ENCODE results near the gene GPHN. TPM values are rescaled to one million over a fixed set of nuclear protein-coding genes. Genes with fewer than 3 reads are reported as not detected.
"Not testable (repeated sequence)": the region's sequence is repeated elsewhere in the genome, so short reads cannot be mapped to it uniquely, and the experiment has no call there.

GPHN gene
- total RNA-seq, 2 experiments from 2014 or later: 16.0 to 17.6 TPM

- H3K27me3 Mint-ChIP-seq; H3K4me1 Mint-ChIP-seq; H3K4me3 Mint-ChIP-seq; H3K27ac Mint-ChIP-seq; DNase-seq; POLR2A ChIA-PET; ATAC-seq (ENCODE audit: low read depth): not testable (repeated sequence)
- Mint-ChIP-seq H3K36me3 (peaks cover 13% of the 10 kb centered on the region), H3K9me3 (peaks cover 32% of the 10 kb centered on the region)
These were observed 79.8 kb downstream of the GPHN start for GRCh38 chr14:66587753-66588152.

DNA sequence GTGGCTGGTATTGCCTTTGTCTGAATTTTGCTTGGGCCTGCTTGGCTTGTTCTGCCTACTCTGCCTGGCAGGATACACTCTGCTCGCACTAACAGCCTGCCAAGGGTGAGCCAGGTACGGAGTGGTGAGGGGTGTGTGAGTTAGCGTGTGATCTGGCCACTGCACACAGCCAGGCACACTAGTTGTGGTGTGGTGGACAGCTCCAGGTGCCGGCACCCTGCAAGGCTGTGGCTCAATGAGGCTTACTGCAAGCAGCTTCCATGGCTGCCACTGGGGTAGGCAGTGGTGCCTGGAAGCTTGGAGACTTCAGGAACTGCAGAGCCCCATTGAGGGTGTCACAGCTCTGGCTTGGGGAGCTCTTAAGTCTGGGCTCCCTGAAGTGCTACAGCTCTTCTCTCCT is 87.4 kb downstream of the GPHN start:
- ATAC-seq (ENCODE audit: low read depth) (no peak), DNase-seq (no peak)
- no peak overlapping the region for H3K27ac Mint-ChIP-seq
- POLR2A ChIA-PET: no interaction called here
- no peak overlapping the region for H3K4me3 Mint-ChIP-seq
- H3K27me3 Mint-ChIP-seq: no peaks in the 10 kb centered on the region
- no peaks in the 10 kb centered on the region for H3K4me1 Mint-ChIP-seq
- peaks cover 15% of the 10 kb centered on the region for H3K9me3 Mint-ChIP-seq
- peaks cover 4% of the 10 kb centered on the region for H3K36me3 Mint-ChIP-seq

DNA sequence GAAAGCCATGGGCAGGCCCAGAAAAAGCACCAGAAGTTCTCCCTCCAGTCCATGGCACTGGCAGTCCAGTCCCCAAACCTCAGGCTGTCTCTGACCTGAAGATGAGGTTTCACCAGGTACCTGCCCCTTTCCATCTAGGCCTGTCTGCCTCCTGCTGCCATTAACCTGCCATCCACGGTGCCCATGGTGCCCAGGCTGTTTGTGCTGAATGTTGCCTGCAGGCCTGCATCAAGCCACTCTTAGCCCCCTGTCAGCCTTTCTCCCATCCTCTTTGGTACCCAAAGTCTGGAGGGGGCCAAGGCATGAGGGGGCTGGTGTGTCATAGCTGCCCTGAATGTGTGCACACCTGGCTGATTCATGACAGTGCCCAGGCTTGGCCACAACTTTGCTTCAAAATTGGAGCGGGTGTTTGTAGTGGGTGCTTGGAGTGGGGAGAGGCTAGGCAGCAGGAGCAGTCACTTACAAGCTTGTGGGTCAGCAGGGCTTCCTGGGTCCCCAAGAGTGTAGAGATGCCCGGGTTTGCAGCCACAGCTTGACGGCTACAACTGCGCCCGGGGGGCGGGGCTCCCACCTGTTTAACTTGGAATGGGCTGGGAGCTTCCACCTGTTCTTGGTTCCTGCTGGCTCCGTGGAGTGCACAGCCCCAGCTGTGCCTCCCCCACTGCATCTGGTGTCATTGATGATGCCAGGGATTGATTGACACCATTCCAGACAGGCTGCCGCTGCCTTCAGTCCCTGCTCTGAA is 88.5 kb downstream of the GPHN start:
- H3K27ac Mint-ChIP-seq: no peak overlapping the region
- ATAC-seq (ENCODE audit: low read depth): no peak
- peaks cover 4% of the 10 kb centered on the region for H3K36me3 Mint-ChIP-seq
- H3K4me3 Mint-ChIP-seq: no peak overlapping the region
- H3K9me3 Mint-ChIP-seq: peaks cover 13% of the 10 kb centered on the region
- DNase-seq: no peak
- POLR2A ChIA-PET: no interaction called here
- H3K27me3 Mint-ChIP-seq: no peaks in the 10 kb centered on the region
- H3K4me1 Mint-ChIP-seq: no peaks in the 10 kb centered on the region

DNA sequence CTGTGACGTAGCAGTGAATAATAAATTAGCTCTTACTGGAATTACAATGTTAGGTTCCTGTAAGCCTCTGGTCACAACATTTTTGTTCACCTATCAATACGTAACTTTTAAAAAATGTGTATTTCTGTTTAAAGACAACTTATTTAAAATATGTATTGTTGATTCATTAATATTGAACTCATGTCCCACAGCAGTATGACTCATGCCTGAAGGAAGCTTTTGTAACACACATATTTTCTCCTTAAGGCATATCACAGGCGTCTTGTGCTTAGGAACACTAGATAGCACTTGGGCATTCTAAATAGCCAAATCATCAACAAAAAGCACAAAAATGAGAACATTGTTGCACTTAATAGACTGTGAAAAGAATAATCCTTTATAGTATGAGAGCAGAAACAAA is 92.5 kb downstream of the GPHN start:
- POLR2A ChIA-PET: no interaction called here
- Mint-ChIP-seq H3K27me3 (no peaks in the 10 kb centered on the region), H3K27ac (no peak overlapping the region), H3K4me1 (no peaks in the 10 kb centered on the region), H3K9me3 (no peaks in the 10 kb centered on the region), H3K36me3 (no peaks in the 10 kb centered on the region), H3K4me3 (no peak overlapping the region)
- DNase-seq (no peak), ATAC-seq (ENCODE audit: low read depth) (no peak)

DNA sequence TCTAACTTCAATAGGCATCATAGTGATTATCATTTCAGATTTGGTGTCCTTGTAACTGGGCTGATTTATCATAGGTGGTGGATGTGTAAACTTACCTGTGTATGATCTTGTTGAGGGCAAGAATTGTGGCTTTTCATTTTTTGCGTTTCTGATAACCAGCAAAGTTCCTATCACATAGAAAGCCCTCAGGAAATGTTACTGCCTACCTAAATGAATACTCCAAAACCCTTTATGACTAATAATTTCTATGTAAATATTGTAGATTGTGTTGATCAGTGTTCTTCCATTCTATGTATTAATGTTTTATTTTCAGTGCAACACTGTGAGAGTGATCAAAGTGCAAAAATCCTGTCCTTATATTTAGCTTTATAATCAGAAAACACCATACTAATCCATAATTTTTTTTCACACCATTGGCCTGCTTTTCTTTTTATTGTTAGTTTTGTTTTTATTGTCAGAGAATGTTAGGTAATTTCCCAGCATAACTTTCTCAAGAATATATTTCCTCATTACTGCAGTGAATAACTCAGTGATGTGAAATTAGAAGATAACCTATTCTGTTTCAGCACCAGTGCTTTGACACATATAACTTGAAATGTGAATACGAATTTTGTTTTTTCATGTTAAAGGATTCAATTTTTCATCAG is 94.1 kb downstream of the GPHN start:
- no peak for ATAC-seq (ENCODE audit: low read depth)
- POLR2A ChIA-PET: no interaction called here
- Mint-ChIP-seq H3K4me3 (no peak overlapping the region), H3K36me3 (peaks cover 2% of the 10 kb centered on the region), H3K27ac (no peak overlapping the region), H3K27me3 (no peaks in the 10 kb centered on the region), H3K4me1 (no peaks in the 10 kb centered on the region), H3K9me3 (no peaks in the 10 kb centered on the region)
- DNase-seq: no peak

DNA sequence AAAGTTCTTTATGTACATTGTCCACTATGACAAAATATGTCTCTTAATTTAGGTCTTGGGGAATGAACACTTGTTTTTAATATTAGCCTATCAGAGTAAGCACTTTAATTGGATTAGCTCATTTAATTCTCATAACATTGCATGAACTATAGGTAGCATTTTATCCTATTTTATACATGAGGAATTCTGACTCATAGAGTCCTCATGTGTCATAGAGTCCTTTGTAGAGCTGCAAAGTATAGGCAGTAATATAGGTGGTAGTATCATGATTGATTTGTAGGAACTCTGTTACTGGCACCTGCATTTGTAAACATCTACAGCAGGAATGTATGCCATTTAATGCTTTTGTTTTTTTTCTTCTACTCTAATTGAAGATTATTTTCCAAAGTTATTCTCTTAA is 96.0 kb downstream of the GPHN start:
- POLR2A ChIA-PET: no interaction called here
- ATAC-seq (ENCODE audit: low read depth) (no peak), DNase-seq (no peak)
- H3K36me3 Mint-ChIP-seq: peaks cover 2% of the 10 kb centered on the region
- no peaks in the 10 kb centered on the region for H3K9me3 Mint-ChIP-seq
- H3K4me1 Mint-ChIP-seq: no peaks in the 10 kb centered on the region
- H3K27ac Mint-ChIP-seq: no peak overlapping the region
- no peaks in the 10 kb centered on the region for H3K27me3 Mint-ChIP-seq
- H3K4me3 Mint-ChIP-seq: no peak overlapping the region

- Mint-ChIP-seq H3K4me3 (no peak overlapping the region), H3K9me3 (peaks cover 13% of the 10 kb centered on the region), H3K27me3 (no peaks in the 10 kb centered on the region), H3K27ac (no peak overlapping the region), H3K36me3 (peaks cover 8% of the 10 kb centered on the region), H3K4me1 (peaks cover 10% of the 10 kb centered on the region)
- ATAC-seq (ENCODE audit: low read depth) (no peak), DNase-seq (no peak)
- POLR2A ChIA-PET: no interaction called here
These were observed 98.9 kb downstream of the GPHN start for GRCh38 chr14:66606826-66607225.

GRCh38 chr14:66610154-66610563 is 102.2 kb downstream of the GPHN start:
- DNase-seq (no peak), ATAC-seq (ENCODE audit: low read depth) (no peak)
- peak overlapping the region; percentile 27 for H3K27ac Mint-ChIP-seq
- POLR2A ChIA-PET: no interaction called here
- peaks cover 8% of the 10 kb centered on the region for H3K36me3 Mint-ChIP-seq
- H3K27me3 Mint-ChIP-seq: no peaks in the 10 kb centered on the region
- peaks cover 18% of the 10 kb centered on the region for H3K9me3 Mint-ChIP-seq
- peak overlapping the region; percentile 2 for H3K4me3 Mint-ChIP-seq
- H3K4me1 Mint-ChIP-seq: peaks cover 10% of the 10 kb centered on the region

GRCh38 chr14:66613344-66613743 is 105.4 kb downstream of the GPHN start:
- H3K4me1 Mint-ChIP-seq: peaks cover 10% of the 10 kb centered on the region
- DNase-seq (no peak), ATAC-seq (ENCODE audit: low read depth) (no peak)
- no peak overlapping the region for H3K27ac Mint-ChIP-seq
- no peaks in the 10 kb centered on the region for H3K27me3 Mint-ChIP-seq
- POLR2A ChIA-PET: no interaction called here
- peaks cover 26% of the 10 kb centered on the region for H3K9me3 Mint-ChIP-seq
- H3K36me3 Mint-ChIP-seq: peaks cover 14% of the 10 kb centered on the region
- H3K4me3 Mint-ChIP-seq: no peak overlapping the region

DNA sequence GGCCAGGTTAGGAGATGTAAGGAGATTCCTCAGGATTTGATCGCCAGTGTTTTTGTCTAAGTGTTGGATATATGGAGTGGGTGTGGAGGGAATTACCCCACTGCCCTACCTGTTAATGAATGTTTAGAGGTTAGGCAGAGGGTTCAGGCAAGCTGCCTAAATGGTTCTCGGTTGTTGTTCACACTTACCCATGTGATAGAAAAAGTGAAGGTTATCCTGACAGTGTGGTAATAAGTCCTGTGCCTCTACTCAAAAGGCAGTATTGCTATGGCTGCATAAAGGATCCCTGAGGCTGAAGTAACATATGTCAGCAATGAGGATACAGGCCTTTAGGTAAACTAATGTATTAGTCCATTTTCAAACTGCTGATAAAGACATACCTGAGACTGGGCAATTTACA is 112.0 kb downstream of the GPHN start:
- Mint-ChIP-seq H3K27ac (no peak overlapping the region), H3K27me3 (no peaks in the 10 kb centered on the region), H3K4me1 (peaks cover 5% of the 10 kb centered on the region), H3K4me3 (no peak overlapping the region), H3K9me3 (peaks cover 18% of the 10 kb centered on the region), H3K36me3 (peaks cover 16% of the 10 kb centered on the region)
- DNase-seq (no peak), ATAC-seq (ENCODE audit: low read depth) (no peak)
- POLR2A ChIA-PET: no interaction called here

DNA sequence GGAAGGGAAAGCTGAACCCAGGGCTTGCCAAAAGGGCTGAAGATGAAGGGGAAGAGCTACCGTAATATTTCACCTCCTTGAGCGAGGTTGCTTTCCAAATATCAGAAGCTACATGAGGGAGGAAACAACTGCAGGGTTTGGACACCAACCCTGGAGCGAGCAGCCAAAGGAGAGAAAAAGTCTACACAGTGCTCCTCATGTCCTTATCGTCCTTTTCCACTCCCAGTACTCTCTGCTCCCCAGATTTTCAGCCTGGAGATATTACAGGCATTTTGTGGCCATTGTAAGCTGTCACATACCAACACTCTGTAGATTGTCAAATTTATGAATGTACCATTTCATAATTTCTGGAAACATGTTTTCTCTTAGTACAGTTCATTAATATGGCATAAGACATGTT is 115.9 kb downstream of the GPHN start:
- peaks cover 4% of the 10 kb centered on the region for H3K4me1 Mint-ChIP-seq
- peaks cover 8% of the 10 kb centered on the region for H3K36me3 Mint-ChIP-seq
- H3K9me3 Mint-ChIP-seq: peaks cover 7% of the 10 kb centered on the region
- POLR2A ChIA-PET: no interaction called here
- ATAC-seq (ENCODE audit: low read depth) (no peak), DNase-seq (no peak)
- no peak overlapping the region for H3K27ac Mint-ChIP-seq
- no peaks in the 10 kb centered on the region for H3K27me3 Mint-ChIP-seq
- H3K4me3 Mint-ChIP-seq: no peak overlapping the region

DNA sequence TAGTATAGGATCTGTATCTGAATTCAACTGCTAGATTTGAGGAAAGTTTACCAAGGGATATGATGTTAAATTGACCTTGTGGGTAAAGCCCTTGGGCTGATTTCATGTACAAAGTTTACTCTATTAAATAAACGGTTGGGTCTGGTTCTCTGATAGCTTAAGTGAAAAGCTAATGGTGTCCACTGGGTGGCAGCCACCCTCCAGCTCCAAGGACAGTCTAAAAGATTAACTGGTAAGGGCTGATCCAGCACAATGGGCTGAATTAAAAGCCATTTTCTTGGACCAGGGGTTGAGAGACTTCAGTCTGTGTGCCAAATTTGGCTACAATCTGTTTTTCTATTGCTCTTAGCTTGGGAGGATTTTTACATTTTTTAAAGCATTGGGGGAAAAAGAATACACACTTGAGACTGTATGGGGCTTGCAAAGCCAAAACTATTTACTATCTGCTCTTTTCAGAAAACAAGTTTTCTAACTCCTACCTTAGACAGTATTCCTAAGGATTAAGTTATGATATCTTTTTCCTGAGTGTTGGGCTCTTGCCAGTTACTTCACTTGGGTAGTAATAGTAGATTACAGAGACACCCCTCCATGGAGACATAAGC is 116.5 kb downstream of the GPHN start:
- DNase-seq (peak; percentile 37), ATAC-seq (ENCODE audit: low read depth) (peak; percentile 56)
- Mint-ChIP-seq H3K4me3 (no peak overlapping the region), H3K4me1 (peaks cover 4% of the 10 kb centered on the region), H3K27ac (no peak overlapping the region), H3K36me3 (peaks cover 8% of the 10 kb centered on the region), H3K9me3 (peaks cover 7% of the 10 kb centered on the region), H3K27me3 (no peaks in the 10 kb centered on the region)
- POLR2A ChIA-PET: no interaction called here

DNA sequence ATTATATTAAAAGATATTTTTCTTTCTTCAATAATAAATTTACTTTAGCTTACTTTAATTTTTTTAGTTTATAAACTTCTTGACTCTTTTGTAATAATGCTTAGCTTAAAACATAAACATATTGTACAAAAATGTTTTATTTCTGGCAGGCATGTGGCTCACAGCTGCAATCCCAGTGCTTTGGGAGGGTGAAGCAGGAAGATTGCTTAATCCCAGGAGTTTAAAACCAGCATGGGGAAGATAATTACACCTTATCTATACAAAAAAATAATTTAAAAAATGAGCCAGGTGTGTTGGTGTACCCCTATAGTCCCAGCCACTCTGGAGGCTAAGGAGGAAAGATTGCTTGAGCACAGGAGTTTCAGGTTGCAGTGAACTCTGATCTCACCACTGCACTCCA is 120.7 kb downstream of the GPHN start:
- ATAC-seq (ENCODE audit: low read depth) (no peak), DNase-seq (no peak)
- Mint-ChIP-seq H3K4me3 (no peak overlapping the region), H3K9me3 (no peaks in the 10 kb centered on the region), H3K4me1 (peaks cover 4% of the 10 kb centered on the region), H3K27me3 (no peaks in the 10 kb centered on the region), H3K27ac (no peak overlapping the region), H3K36me3 (no peaks in the 10 kb centered on the region)
- POLR2A ChIA-PET: no interaction called here

GRCh38 chr14:66629499-66629898 is 121.6 kb downstream of the GPHN start:
- Mint-ChIP-seq H3K36me3 (no peaks in the 10 kb centered on the region), H3K27ac (no peak overlapping the region), H3K4me3 (no peak overlapping the region), H3K4me1 (peaks cover under 1% of the 10 kb centered on the region), H3K9me3 (no peaks in the 10 kb centered on the region), H3K27me3 (no peaks in the 10 kb centered on the region)
- no peak for ATAC-seq (ENCODE audit: low read depth)
- DNase-seq: no peak
- POLR2A ChIA-PET: no interaction called here
